ENCODE measurements around the gene EDA.

GRCh38 chrX:70043685-70044084 is 427.8 kb downstream of the EDA start:
- no peak for TF ChIP-seq CTCF (IDR thresholded peaks at IDR 0.05 in 2 of 3, conservative IDR thresholded peaks at IDR 0.05 in 1 of 3; ENCODE audit: borderline replicate concordance in 1 of 3, insufficient read depth in 1 of 3, low read depth in 2 of 3, low read length in 2 of 3)
- TF ChIP-seq RAD21 (IDR thresholded peaks at IDR 0.05; ENCODE audit: low read depth): no peak
- TF ChIP-seq CBX3 (IDR thresholded peaks at IDR 0.05; ENCODE audit: low read depth): no peak
- no peak for TF ChIP-seq EZH2 (IDR thresholded peaks at IDR 0.05)
- no peak for TF ChIP-seq POLR2A (IDR thresholded peaks at IDR 0.05; ENCODE audit: borderline replicate concordance, extremely low read depth, insufficient read depth, insufficient read length)
